Trophoblast cell (in vitro differentiated cells and primary cell): ENCODE data around the gene PLEKHG3.
A peak's percentile ranks its signal among the peaks of the same experiment; 100 is the strongest.

Experiments
- DNase-seq, 2 donors: peaks; one replicate each; pipeline ENCODE4 v3.0.0-alpha.2; 2016
- H2AFZ ChIP-seq: 2 replicates; pipeline ENCODE4 v1.6.1; 2013; ENCODE audit warnings: low read length, moderate library complexity, mild to moderate bottlenecking; ENCODE audit not compliant: insufficient read depth, poor library complexity
- H2AK5ac ChIP-seq: 2 replicates; pipeline ENCODE4 v1.6.1; 2013; ENCODE audit warnings: mild to moderate bottlenecking, low read length
- H2BK120ac ChIP-seq: 2 replicates; pipeline ENCODE4 v1.6.1; 2013; ENCODE audit warnings: low read length, mild to moderate bottlenecking, moderate library complexity; ENCODE audit not compliant: insufficient read depth, poor library complexity
- H2BK12ac ChIP-seq: 2 replicates; pipeline ENCODE4 v1.6.1; 2013; ENCODE audit warnings: mild to moderate bottlenecking, low read length, moderate library complexity
- H2BK5ac ChIP-seq: 2 replicates; pipeline ENCODE4 v1.6.1; 2013; ENCODE audit warnings: low read length, low read depth, moderate library complexity, mild to moderate bottlenecking; ENCODE audit not compliant: poor library complexity
- H3K14ac ChIP-seq: 2 replicates; pipeline ENCODE4 v1.6.1; 2013; ENCODE audit warnings: mild to moderate bottlenecking, low read length
- H3K18ac ChIP-seq: 2 replicates; pipeline ENCODE4 v1.6.1; 2013; ENCODE audit warnings: mild to moderate bottlenecking, low read length
- H3K23ac ChIP-seq: 2 replicates; pipeline ENCODE4 v1.6.1; 2013; ENCODE audit warnings: low read length
- H3K27ac ChIP-seq: 2 replicates; pipeline ENCODE4 v1.5.1; 2013; ENCODE audit warnings: low read depth, mild to moderate bottlenecking, inconsistent platforms, low read length, moderate library complexity
- H3K27me3 ChIP-seq: 2 replicates; pipeline ENCODE4 v1.6.1; 2013; ENCODE audit warnings: inconsistent platforms, mild to moderate bottlenecking, low read length, moderate library complexity; ENCODE audit not compliant: insufficient read depth
- H3K36me3 ChIP-seq, 2 experiments: 1 replicate in 1 of 2; 2 replicates in 1 of 2; pipeline ENCODE4 v1.6.1; 2013; ENCODE audit warnings: low read length in 2 of 2, mild to moderate bottlenecking in 2 of 2, moderate library complexity in 1 of 2; ENCODE audit not compliant: insufficient read depth in 2 of 2, control insufficient read depth in 1 of 2
- H3K4ac ChIP-seq: 2 replicates; pipeline ENCODE4 v1.6.1; 2013; ENCODE audit warnings: low read depth, mild to moderate bottlenecking, low read length, moderate library complexity
- H3K4me1 ChIP-seq, 2 experiments: 1 replicate in 1 of 2; 2 replicates in 1 of 2; pipeline ENCODE4 v1.6.1; 2013; ENCODE audit warnings: low read length in 2 of 2, mild to moderate bottlenecking in 2 of 2, moderate library complexity in 1 of 2; ENCODE audit not compliant: insufficient read depth in 2 of 2, control insufficient read depth in 1 of 2
- H3K4me2 ChIP-seq: 2 replicates; pipeline ENCODE4 v1.6.1; 2013; ENCODE audit warnings: inconsistent platforms, mild to moderate bottlenecking, low read length, moderate library complexity
- H3K4me3 ChIP-seq: 2 replicates; pipeline ENCODE4 v1.5.1; 2013; ENCODE audit warnings: mild to moderate bottlenecking, low read depth, low read length, inconsistent platforms
- H3K79me1 ChIP-seq: one replicate; pipeline ENCODE4 v1.6.1; 2013; ENCODE audit warnings: low read length
- H3K79me2 ChIP-seq: 2 replicates; pipeline ENCODE4 v1.6.1; 2013; ENCODE audit warnings: low read length, mild to moderate bottlenecking; ENCODE audit not compliant: control insufficient read depth, insufficient read depth, poor library complexity
- H3K9ac ChIP-seq: 2 replicates; pipeline ENCODE4 v1.6.1; 2013; ENCODE audit warnings: mild to moderate bottlenecking, low read length
- H3K9me3 ChIP-seq: 2 replicates; pipeline ENCODE4 v1.6.1; 2013; ENCODE audit warnings: low read depth, mild to moderate bottlenecking, control low read depth, inconsistent platforms, low read length; ENCODE audit not compliant: insufficient read depth
- H4K12ac ChIP-seq: 2 replicates; pipeline ENCODE4 v1.6.1; 2013; ENCODE audit warnings: low read depth, mild to moderate bottlenecking, low read length, moderate library complexity
- H4K8ac ChIP-seq: 2 replicates; pipeline ENCODE4 v1.6.1; 2013; ENCODE audit warnings: low read depth, mild to moderate bottlenecking, low read length, moderate library complexity
- H4K91ac ChIP-seq: one replicate; pipeline ENCODE4 v1.6.1; 2013; ENCODE audit warnings: low read depth, mild to moderate bottlenecking, low read length, moderate library complexity
- WGBS: extraction: QIAGEN DNeasy Blood & Tissue Kit; methylation state at CpG from one replicate; pipeline ENCODE4 v1.1.7; 2013; ENCODE audit warnings: missing lambda C conversion rate; ENCODE audit not compliant: insufficient read length, insufficient coverage; ENCODE audit errors: extremely low coverage; 5-methylcytosine and 5-hydroxymethylcytosine counted together

Gene PLEKHG3

GRCh38 chr14:64703395-64704142 lies 655 bp upstream of the PLEKHG3 start:
- Histone ChIP-seq H4K12ac (peak overlapping the region; percentile 7), H2BK120ac (peak overlapping the region; percentile 71), H4K91ac (peak overlapping the region; percentile 47), H3K4me1 (peaks cover 10 to 30% of the 10 kb centered on the region in 2 experiments), H3K4me2 (peak overlapping the region; percentile 91), H3K9ac (peak overlapping the region; percentile 63), H2BK12ac (peak overlapping the region; percentile 32), H3K14ac (peak overlapping the region; percentile 52), H3K9me3 (no peaks in the 10 kb centered on the region), H2BK5ac (peak overlapping the region; percentile 59), H3K27me3 (no peaks in the 10 kb centered on the region), H2AFZ (peak overlapping the region; percentile 1), H3K79me1 (peaks cover 40% of the 10 kb centered on the region), H3K4ac (peak overlapping the region; percentile 16), H3K4me3 (peak overlapping the region; percentile 72), H2AK5ac (peak overlapping the region; percentile 12), H3K18ac (peak overlapping the region; percentile 36), H3K79me2 (peaks cover 32% of the 10 kb centered on the region), H3K36me3 (no peaks in the 10 kb centered on the region), H4K8ac (peak overlapping the region; percentile 30), H3K23ac (no peak overlapping the region), H3K27ac (peak overlapping the region; percentile 93)
- WGBS: no CpG with 5 or more reads among the region's 26 CpGs
- peak in 1 of 2 donors; percentile 62 for DNase-seq

- peak in 1 of 2 donors; percentile 50 for DNase-seq
- H3K4ac ChIP-seq: peak overlapping the region; percentile 100
- H3K27me3 ChIP-seq: no peaks in the 10 kb centered on the region
- H2AFZ ChIP-seq: peak overlapping the region; percentile 92
- peak overlapping the region; percentile 98 for H3K9ac ChIP-seq
- peak overlapping the region; percentile 99 for H3K23ac ChIP-seq
- peak overlapping the region; percentile 99 for H4K91ac ChIP-seq
- peak overlapping the region; percentile 93 for H3K27ac ChIP-seq
- H3K9me3 ChIP-seq: no peaks in the 10 kb centered on the region
- no CpG with 5 or more reads among the region's 51 CpGs for WGBS
- H2BK5ac ChIP-seq: peak overlapping the region; percentile 99
- peak overlapping the region; percentile 90 for H4K8ac ChIP-seq
- H3K14ac ChIP-seq: peak overlapping the region; percentile 90
- H4K12ac ChIP-seq: peak overlapping the region; percentile 95
- peak overlapping the region; percentile 99 for H3K18ac ChIP-seq
- peak overlapping the region; percentile 80 for H3K4me2 ChIP-seq
- peaks cover 0 to 1% of the 10 kb centered on the region in 2 experiments for H3K36me3 ChIP-seq
- H3K79me2 ChIP-seq: peaks cover 40% of the 10 kb centered on the region
- H3K4me3 ChIP-seq: peak overlapping the region; percentile 98
- H2BK12ac ChIP-seq: peak overlapping the region; percentile 94
- peak overlapping the region; percentile 98 for H2AK5ac ChIP-seq
- H2BK120ac ChIP-seq: peak overlapping the region; percentile 99
- H3K4me1 ChIP-seq: peaks cover 20 to 41% of the 10 kb centered on the region in 2 experiments
- H3K79me1 ChIP-seq: peaks cover 45% of the 10 kb centered on the region
These were observed 638 bp downstream of the PLEKHG3 start for GRCh38 chr14:64704743-64705380.

GRCh38 chr14:64705381-64706118 lies 1.3 kb downstream of the PLEKHG3 start:
- peak overlapping the region; percentile 100 for H3K4ac ChIP-seq
- H3K14ac ChIP-seq: peak overlapping the region; percentile 90
- H3K36me3 ChIP-seq: peaks cover 0 to 5% of the 10 kb centered on the region in 2 experiments
- H2BK12ac ChIP-seq: peak overlapping the region; percentile 64
- peak overlapping the region; percentile 90 for H4K8ac ChIP-seq
- H3K4me3 ChIP-seq: peak overlapping the region; percentile 98
- DNase-seq: no peak
- H3K23ac ChIP-seq: no peak overlapping the region
- no peaks in the 10 kb centered on the region for H3K27me3 ChIP-seq
- peaks cover 22 to 44% of the 10 kb centered on the region in 2 experiments for H3K4me1 ChIP-seq
- peak overlapping the region; percentile 74 for H3K18ac ChIP-seq
- peak overlapping the region; percentile 93 for H3K27ac ChIP-seq
- H2AK5ac ChIP-seq: peak overlapping the region; percentile 98
- peak overlapping the region; percentile 99 for H2BK5ac ChIP-seq
- peaks cover 40% of the 10 kb centered on the region for H3K79me2 ChIP-seq
- H2BK120ac ChIP-seq: peak overlapping the region; percentile 99
- H4K91ac ChIP-seq: peak overlapping the region; percentile 99
- peak overlapping the region; percentile 80 for H3K4me2 ChIP-seq
- no peak overlapping the region for H4K12ac ChIP-seq
- no CpG with 5 or more reads among the region's 18 CpGs for WGBS
- H3K9ac ChIP-seq: peak overlapping the region; percentile 98
- no peaks in the 10 kb centered on the region for H3K9me3 ChIP-seq
- H3K79me1 ChIP-seq: peaks cover 45% of the 10 kb centered on the region
- peak overlapping the region; percentile 44 for H2AFZ ChIP-seq

GRCh38 chr14:64706119-64706592 lies 1.9 kb downstream of the PLEKHG3 start:
- peaks cover 22 to 44% of the 10 kb centered on the region in 2 experiments for H3K4me1 ChIP-seq
- peak overlapping the region; percentile 67 for H2BK5ac ChIP-seq
- H3K79me2 ChIP-seq: peaks cover 43% of the 10 kb centered on the region
- peak overlapping the region; percentile 59 for H3K18ac ChIP-seq
- H3K27me3 ChIP-seq: no peaks in the 10 kb centered on the region
- H3K4me2 ChIP-seq: peak overlapping the region; percentile 80
- H4K8ac ChIP-seq: peak overlapping the region; percentile 59
- H3K9me3 ChIP-seq: no peaks in the 10 kb centered on the region
- peak overlapping the region; percentile 99 for H4K91ac ChIP-seq
- no CpG with 5 or more reads among the region's 4 CpGs for WGBS
- H3K4ac ChIP-seq: peak overlapping the region; percentile 100
- no peak overlapping the region for H2AFZ ChIP-seq
- H3K14ac ChIP-seq: peak overlapping the region; percentile 59
- H3K36me3 ChIP-seq: peaks cover 0 to 5% of the 10 kb centered on the region in 2 experiments
- H3K4me3 ChIP-seq: peak overlapping the region; percentile 98
- no peak for DNase-seq
- H2BK120ac ChIP-seq: peak overlapping the region; percentile 52
- no peak overlapping the region for H4K12ac ChIP-seq
- H3K9ac ChIP-seq: no peak overlapping the region
- no peak overlapping the region for H2BK12ac ChIP-seq
- H3K79me1 ChIP-seq: peaks cover 45% of the 10 kb centered on the region
- H3K23ac ChIP-seq: no peak overlapping the region
- no peak overlapping the region for H2AK5ac ChIP-seq
- peak overlapping the region; percentile 93 for H3K27ac ChIP-seq
